ENCODE results near the gene CDC42BPB. TPM values are rescaled to one million over a fixed set of nuclear protein-coding genes. Genes with fewer than 3 reads are reported as not detected.
A peak's percentile ranks its signal among the peaks of the same experiment; 100 is the strongest.

The CDC42BPB gene
- total and polyA plus RNA-seq, 2 donors from 2014 or later = 22.5 to 127 TPM

DNA sequence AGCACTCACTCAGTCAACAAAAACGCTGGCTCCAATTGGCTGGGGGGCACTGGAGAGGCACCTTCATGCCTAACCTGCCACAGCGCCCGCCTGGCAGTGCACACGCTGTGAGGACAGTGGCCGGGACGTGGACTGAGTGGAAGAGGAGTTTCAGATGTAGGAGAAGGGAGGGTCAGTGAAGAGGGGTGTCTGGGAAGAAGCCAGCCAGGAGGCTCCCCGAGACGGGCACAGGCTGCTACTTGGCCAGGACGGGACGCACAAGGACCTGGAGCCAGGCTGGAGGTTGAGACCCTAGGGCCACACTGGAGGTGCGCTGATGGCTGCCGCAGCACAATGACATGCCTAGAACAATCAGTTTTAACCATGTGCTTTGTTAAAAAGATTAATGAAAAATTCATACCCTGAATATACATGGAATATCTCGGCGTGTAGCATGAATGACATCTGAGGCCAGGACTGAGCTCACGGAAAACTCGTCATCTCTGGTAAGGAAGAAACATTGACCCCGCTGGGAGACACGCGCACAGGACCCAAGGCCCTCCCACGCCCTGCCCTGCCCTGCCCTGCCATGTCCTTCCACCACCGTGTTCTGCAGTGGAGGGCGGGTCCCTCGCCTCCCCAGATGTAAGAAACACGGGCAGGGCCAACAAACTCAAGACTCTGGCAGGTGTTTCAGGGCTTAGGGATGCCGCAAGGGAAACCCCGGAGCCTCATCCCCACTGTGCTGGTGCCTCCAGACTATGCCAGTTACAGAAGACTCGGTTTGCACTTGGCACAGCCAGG, 109.8 kb downstream of the CDC42BPB start:
- Histone ChIP-seq H3K9ac (ENCODE audit: low read length in 3 of 3) (no peak overlapping the region), H3K27ac (ENCODE audit: low read depth in 2 of 2, low read length in 2 of 2) (no peak overlapping the region), H3K4me3 (ENCODE audit: low read length in 3 of 3) (no peak overlapping the region), H3K36me3 (ENCODE audit: control insufficient read depth in 2 of 3, insufficient read depth in 3 of 3, low read length in 3 of 3) (peaks cover 2 to 67% (median 56%) of the 10 kb centered on the region in 3 donors), H3K9me3 (ENCODE audit: control insufficient read depth in 2 of 3, insufficient read depth in 1 of 3, low read length in 3 of 3) (no peaks in the 10 kb centered on the region), H3K27me3 (ENCODE audit: control insufficient read depth, insufficient read depth, low read length) (no peaks in the 10 kb centered on the region), H3K4me1 (ENCODE audit: control insufficient read depth in 2 of 3, insufficient read depth in 2 of 3, low read depth in 1 of 3, low read length in 3 of 3) (no peaks in the 10 kb centered on the region)
- TF ChIP-seq, protein P1, sequence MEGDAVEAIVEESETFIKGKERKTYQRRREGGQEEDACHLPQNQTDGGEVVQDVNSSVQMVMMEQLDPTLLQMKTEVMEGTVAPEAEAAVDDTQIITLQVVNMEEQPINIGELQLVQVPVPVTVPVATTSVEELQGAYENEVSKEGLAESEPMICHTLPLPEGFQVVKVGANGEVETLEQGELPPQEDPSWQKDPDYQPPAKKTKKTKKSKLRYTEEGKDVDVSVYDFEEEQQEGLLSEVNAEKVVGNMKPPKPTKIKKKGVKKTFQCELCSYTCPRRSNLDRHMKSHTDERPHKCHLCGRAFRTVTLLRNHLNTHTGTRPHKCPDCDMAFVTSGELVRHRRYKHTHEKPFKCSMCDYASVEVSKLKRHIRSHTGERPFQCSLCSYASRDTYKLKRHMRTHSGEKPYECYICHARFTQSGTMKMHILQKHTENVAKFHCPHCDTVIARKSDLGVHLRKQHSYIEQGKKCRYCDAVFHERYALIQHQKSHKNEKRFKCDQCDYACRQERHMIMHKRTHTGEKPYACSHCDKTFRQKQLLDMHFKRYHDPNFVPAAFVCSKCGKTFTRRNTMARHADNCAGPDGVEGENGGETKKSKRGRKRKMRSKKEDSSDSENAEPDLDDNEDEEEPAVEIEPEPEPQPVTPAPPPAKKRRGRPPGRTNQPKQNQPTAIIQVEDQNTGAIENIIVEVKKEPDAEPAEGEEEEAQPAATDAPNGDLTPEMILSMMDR (IDR thresholded peaks at IDR 0.05; ENCODE audit: borderline replicate concordance, extremely low read depth, insufficient read depth) = no peak
- DNase-seq (peak in 1 of 5 donors; percentile 70), FAIRE-seq (no peak)
- intact Hi-C loops (cut with DNase I) = no loop called here

- Histone ChIP-seq H3K9ac (ENCODE audit: low read length in 3 of 3) (no peak overlapping the region), H3K27me3 (ENCODE audit: control insufficient read depth, insufficient read depth, low read length) (no peaks in the 10 kb centered on the region), H3K4me3 (ENCODE audit: low read length in 3 of 3) (no peak overlapping the region), H3K36me3 (ENCODE audit: control insufficient read depth in 2 of 3, insufficient read depth in 3 of 3, low read length in 3 of 3) (peaks cover 2 to 59% (median 49%) of the 10 kb centered on the region in 3 donors), H3K27ac (ENCODE audit: low read depth in 2 of 2, low read length in 2 of 2) (no peak overlapping the region), H3K4me1 (ENCODE audit: control insufficient read depth in 2 of 3, insufficient read depth in 2 of 3, low read depth in 1 of 3, low read length in 3 of 3) (no peaks in the 10 kb centered on the region), H3K9me3 (ENCODE audit: control insufficient read depth in 2 of 3, insufficient read depth in 1 of 3, low read length in 3 of 3) (no peaks in the 10 kb centered on the region)
- TF ChIP-seq, protein P1 (IDR thresholded peaks at IDR 0.05; ENCODE audit: borderline replicate concordance, extremely low read depth, insufficient read depth) = no peak
- DNase-seq = peak in 1 of 5 donors; percentile 63
- intact Hi-C loops (cut with DNase I) = no loop called here
- no peak for FAIRE-seq
These were observed 111.8 kb downstream of the CDC42BPB start for GRCh38 chr14:102945346-102946130.

DNA sequence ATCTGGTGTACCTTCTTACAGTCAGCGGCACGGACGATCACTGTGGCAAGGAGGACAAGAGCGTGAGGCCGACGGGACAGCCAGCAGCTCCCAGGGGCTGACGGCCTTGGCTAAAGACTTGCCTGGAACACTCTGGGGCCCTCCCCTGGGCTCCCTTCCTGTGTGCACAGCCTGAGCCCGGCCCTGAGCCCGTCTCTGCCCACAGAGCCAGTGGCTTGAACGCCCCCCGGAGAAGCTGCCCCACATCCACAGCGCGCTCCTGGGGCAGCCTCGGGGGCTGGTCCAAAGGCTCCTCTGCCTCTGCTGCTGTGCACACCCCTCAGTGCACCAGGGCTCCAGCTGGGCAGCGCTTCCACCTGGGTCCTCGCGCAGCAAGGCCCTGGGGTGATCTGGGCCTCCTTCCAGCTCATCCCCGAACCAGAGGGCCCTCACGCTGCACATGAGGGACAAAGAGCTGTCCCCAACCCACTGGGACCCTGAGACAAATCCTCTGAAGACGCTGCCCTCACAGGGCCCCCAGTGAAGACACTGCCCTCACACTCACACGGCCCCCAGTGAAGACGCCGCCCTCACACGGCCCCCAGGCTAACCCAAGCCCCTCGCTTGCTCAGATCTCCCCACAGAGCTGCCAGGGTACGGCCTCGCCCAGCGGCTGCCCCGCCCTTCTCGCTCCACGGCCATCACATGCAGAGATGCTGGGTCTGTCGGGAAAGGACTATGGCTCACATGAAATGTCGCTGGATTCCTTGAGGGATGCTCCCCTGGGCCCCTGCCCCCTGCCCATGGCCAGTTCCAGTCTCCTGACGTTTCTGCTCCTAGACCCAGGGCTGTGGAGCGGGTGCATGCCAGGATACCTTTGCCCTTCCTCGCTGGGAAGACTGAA, 112.7 kb downstream of the CDC42BPB start:
- FAIRE-seq (no peak), DNase-seq (peak in 1 of 5 donors; percentile 62)
- no peaks in the 10 kb centered on the region for H3K4me1 ChIP-seq (ENCODE audit: control insufficient read depth in 2 of 3, insufficient read depth in 2 of 3, low read depth in 1 of 3, low read length in 3 of 3)
- H3K36me3 ChIP-seq (ENCODE audit: control insufficient read depth in 2 of 3, insufficient read depth in 3 of 3, low read length in 3 of 3) = peaks cover 2 to 51% (median 42%) of the 10 kb centered on the region in 3 donors
- H3K9me3 ChIP-seq (ENCODE audit: control insufficient read depth in 2 of 3, insufficient read depth in 1 of 3, low read length in 3 of 3) = no peaks in the 10 kb centered on the region
- intact Hi-C loops (cut with DNase I) = no loop called here
- no peak overlapping the region for H3K9ac ChIP-seq (ENCODE audit: low read length in 3 of 3)
- no peak overlapping the region for H3K27ac ChIP-seq (ENCODE audit: low read depth in 2 of 2, low read length in 2 of 2)
- no peak overlapping the region for H3K4me3 ChIP-seq (ENCODE audit: low read length in 3 of 3)
- no peaks in the 10 kb centered on the region for H3K27me3 ChIP-seq (ENCODE audit: control insufficient read depth, insufficient read depth, low read length)
- TF ChIP-seq, protein P1 (IDR thresholded peaks at IDR 0.05; ENCODE audit: borderline replicate concordance, extremely low read depth, insufficient read depth) = no peak
